Liver (tissue), 9 donors: ENCODE data around the gene ADORA2A. TPM values are rescaled to one million over a fixed set of nuclear protein-coding genes. Genes with fewer than 3 reads are reported as not detected.

Experiments
- DNase-seq: peaks from one replicate; pipeline ENCODE4 v3.0.0-alpha.2; 2017; ENCODE audit warnings: low spot score
- H3K27ac ChIP-seq, 2 donors: one replicate each; pipeline ENCODE4 v1.7.0; 2013; ENCODE audit warnings: inconsistent platforms in 2 of 2, low read length in 2 of 2, control low read depth in 1 of 2, low read depth in 1 of 2, mild to moderate bottlenecking in 1 of 2
- H3K27me3 ChIP-seq, 4 donors: one replicate each; pipeline versions ENCODE4 v1.6.1 to v1.7.0; 2013; ENCODE audit warnings: low read length in 3 of 4, inconsistent platforms in 1 of 4, mild to moderate bottlenecking in 1 of 4, moderate library complexity in 1 of 4; ENCODE audit not compliant: control insufficient read depth in 4 of 4, insufficient read depth in 4 of 4
- H3K36me3 ChIP-seq, 4 donors: one replicate each; pipeline versions ENCODE4 v1.6.1 to v1.7.0; 2013; ENCODE audit warnings: low read length in 3 of 4, mild to moderate bottlenecking in 3 of 4, low read depth in 1 of 4, moderate library complexity in 1 of 4; ENCODE audit not compliant: control insufficient read depth in 4 of 4, insufficient read depth in 3 of 4
- H3K4me1 ChIP-seq, 4 donors: one replicate each; pipeline versions ENCODE4 v1.6.1 to v1.7.0; 2013; ENCODE audit warnings: low read length in 3 of 4, mild to moderate bottlenecking in 3 of 4, moderate library complexity in 1 of 4; ENCODE audit not compliant: control insufficient read depth in 4 of 4, insufficient read depth in 4 of 4
- H3K4me3 ChIP-seq, 3 donors: one replicate each; pipeline versions ENCODE4 v1.6.1 to v1.7.0; 2013; ENCODE audit warnings: low read length in 3 of 3, control low read depth in 1 of 3, low read depth in 1 of 3, mild to moderate bottlenecking in 1 of 3
- H3K9ac ChIP-seq, 2 donors: one replicate each; pipeline ENCODE4 v1.7.0; 2013; ENCODE audit warnings: low read length in 2 of 2, mild to moderate bottlenecking in 2 of 2, moderate library complexity in 2 of 2, control low read depth in 1 of 2, low read depth in 1 of 2
- H3K9me3 ChIP-seq, 4 donors: one replicate each; pipeline versions ENCODE4 v1.6.1 to v1.7.0; 2013; ENCODE audit warnings: low read length in 3 of 4; ENCODE audit not compliant: control insufficient read depth in 4 of 4
- EGR1 ChIP-seq, 2 donors: IDR thresholded peaks; 2 replicates each; pipeline ENCODE4 v1.6.1; 2016 to 2018; ENCODE audit warnings: antibody characterized with exemption in 2 of 2, low read depth in 2 of 2
- FOXA2 ChIP-seq: IDR thresholded peaks from 2 replicates; pipeline ENCODE4 v1.6.1; 2016; ENCODE audit warnings: antibody characterized with exemption
- GABPA ChIP-seq, 2 donors: IDR thresholded peaks in 1 of 2; conservative IDR thresholded peaks in 1 of 2; 2 replicates each; pipeline ENCODE4 v1.6.1; 2016; ENCODE audit warnings: antibody characterized with exemption in 2 of 2, mild to moderate bottlenecking in 1 of 2, moderate library complexity in 1 of 2
- HNF4A ChIP-seq, 2 donors: conservative IDR thresholded peaks; 2 replicates each; pipeline ENCODE4 v1.6.1; 2016; ENCODE audit warnings: antibody characterized with exemption in 2 of 2, mild to moderate bottlenecking in 2 of 2
- HNF4G ChIP-seq: IDR thresholded peaks from 2 replicates; pipeline ENCODE4 v1.6.1; 2016; ENCODE audit warnings: antibody characterized with exemption
- JUND ChIP-seq, 2 donors: IDR thresholded peaks; 2 replicates each; pipeline ENCODE4 v1.6.1; 2016; ENCODE audit warnings: antibody characterized with exemption in 2 of 2
- NR2F2 ChIP-seq: IDR thresholded peaks from 2 replicates; pipeline ENCODE4 v1.6.1; 2016; ENCODE audit warnings: antibody characterized with exemption
- SP1 ChIP-seq: IDR thresholded peaks from 2 replicates; pipeline ENCODE4 v1.6.1; 2018; ENCODE audit warnings: antibody characterized with exemption, mild to moderate bottlenecking
- TAF1 ChIP-seq: conservative IDR thresholded peaks from 2 replicates; pipeline ENCODE4 v1.6.1; 2016; ENCODE audit warnings: antibody characterized with exemption, mild to moderate bottlenecking
- WGBS: extraction: QIAGEN DNeasy Blood & Tissue Kit; methylation state at CpG from one replicate; pipeline ENCODE4 v1.1.7; 2013; 5-methylcytosine and 5-hydroxymethylcytosine counted together
- polyA plus RNA-seq, 2 donors: library from polyadenylated mRNA; stranded (reverse) in 1 of 2; unstranded in 1 of 2; fragments of 200-250 nt in 1 of 2; fragments of >200 nt in 1 of 2; fragmentation: Nextera tagmentation in 1 of 2; extraction: Ambion mirVana in 1 of 2; gene quantifications; one replicate each; pipeline versions ENCODE4 v1.2.1 to v1.2.3, GENCODE V29; 2013 to 2015
- total RNA-seq, 2 donors: library from RNA; depleted of rRNA; stranded (reverse); fragments of >200 nt; gene quantifications; one replicate each; pipeline ENCODE4 v1.2.3, GENCODE V29; 2014
- TF ChIP-seq, protein P1 (sequence below): IDR thresholded peaks from 2 replicates; pipeline ENCODE4 v1.6.1; 2016; ENCODE audit warnings: antibody characterized with exemption, mild to moderate bottlenecking
- TF ChIP-seq, protein P2 (sequence below): fragments of 150-350 bp; IDR thresholded peaks from 2 replicates; pipeline ENCODE4 v1.5.1; 2017; ENCODE audit warnings: improper control_type of control experiment, low read depth, low read length; ENCODE audit not compliant: missing input control
- TF ChIP-seq, protein P3 (sequence below): IDR thresholded peaks from 2 replicates; pipeline ENCODE4 v1.6.1; 2016; ENCODE audit warnings: antibody characterized with exemption
- TF ChIP-seq, protein P4 (sequence below): IDR thresholded peaks from 2 replicates; pipeline ENCODE4 v1.6.1; 2016; ENCODE audit warnings: antibody characterized with exemption
- donor health status: healthy.
- donor health status: healthy.
- donor health status: healthy.
- donor health status: healthy.
- donor health status: healthy.

Gene ADORA2A
- total and polyA plus RNA-seq, 4 donors = 3.4 to 5.4 (median 3.9) TPM

DNA sequence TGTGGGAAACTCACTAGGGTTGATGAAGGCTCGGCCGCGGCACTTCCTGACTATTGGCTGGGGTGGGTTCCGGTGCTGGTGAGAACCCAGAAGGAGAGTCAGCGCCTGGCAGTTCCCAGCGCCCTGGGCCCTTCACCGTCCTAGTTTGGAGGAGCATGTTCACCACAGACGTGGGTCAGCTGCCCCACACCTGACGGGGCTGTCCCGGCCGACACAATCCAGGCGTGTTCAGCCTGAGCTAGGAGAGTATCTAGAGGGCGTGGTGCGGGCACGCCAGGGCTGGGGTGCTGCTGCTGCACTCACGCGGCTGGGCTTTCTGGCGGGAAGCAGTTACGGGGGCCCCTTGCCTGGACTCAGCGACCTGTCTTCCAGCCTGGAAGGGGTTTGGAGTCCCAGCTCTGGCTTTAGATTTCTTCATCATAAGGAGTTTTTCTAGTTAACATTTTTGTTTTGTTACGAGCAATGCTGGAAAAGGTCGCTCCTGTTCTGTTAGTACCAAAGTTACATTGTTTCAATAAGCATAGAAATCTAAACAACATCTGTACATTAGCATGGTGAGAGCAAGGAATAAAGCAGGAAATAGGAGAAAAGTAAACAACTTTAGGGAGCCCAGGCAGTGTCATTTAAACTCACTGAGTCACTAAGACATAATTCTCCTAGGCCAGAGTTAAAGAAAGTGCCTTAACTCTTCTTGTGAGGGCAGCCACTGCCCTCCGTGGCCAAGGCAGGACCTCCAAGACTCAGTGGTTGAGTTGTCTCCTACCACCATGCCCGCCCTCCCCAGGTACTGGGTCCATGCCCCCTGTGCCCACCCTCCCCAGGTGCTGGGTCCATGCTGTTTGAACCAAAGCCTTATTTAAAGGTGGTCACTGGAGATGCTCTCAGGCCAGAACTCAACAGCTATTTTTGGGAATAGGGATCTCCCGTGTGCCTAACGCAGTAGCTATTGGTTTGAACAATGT is 12.1 kb upstream of the ADORA2A start:
- Histone ChIP-seq H3K4me1 (peaks cover 0 to 3% (median under 1%) of the 10 kb centered on the region in 4 donors), H3K36me3 (peaks cover 0 to 46% (median 22%) of the 10 kb centered on the region in 4 donors), H3K9me3 (no peaks in the 10 kb centered on the region), H3K4me3 (no peak overlapping the region), H3K9ac (no peak overlapping the region), H3K27ac (no peak overlapping the region), H3K27me3 (no peaks in the 10 kb centered on the region)
- TF ChIP-seq GABPA (IDR thresholded peaks at IDR 0.05 in 1 of 2, conservative IDR thresholded peaks at IDR 0.05 in 1 of 2) (no peak), JUND (IDR thresholded peaks at IDR 0.05) (no peak), FOXA2 (no peak), NR2F2 (no peak), EGR1 (IDR thresholded peaks at IDR 0.05; ENCODE audit: low read depth in 2 of 2) (no peak), HNF4A (conservative IDR thresholded peaks at IDR 0.05) (no peak), SP1 (no peak), TAF1 (no peak), HNF4G (no peak)
- TF ChIP-seq, protein P1, sequence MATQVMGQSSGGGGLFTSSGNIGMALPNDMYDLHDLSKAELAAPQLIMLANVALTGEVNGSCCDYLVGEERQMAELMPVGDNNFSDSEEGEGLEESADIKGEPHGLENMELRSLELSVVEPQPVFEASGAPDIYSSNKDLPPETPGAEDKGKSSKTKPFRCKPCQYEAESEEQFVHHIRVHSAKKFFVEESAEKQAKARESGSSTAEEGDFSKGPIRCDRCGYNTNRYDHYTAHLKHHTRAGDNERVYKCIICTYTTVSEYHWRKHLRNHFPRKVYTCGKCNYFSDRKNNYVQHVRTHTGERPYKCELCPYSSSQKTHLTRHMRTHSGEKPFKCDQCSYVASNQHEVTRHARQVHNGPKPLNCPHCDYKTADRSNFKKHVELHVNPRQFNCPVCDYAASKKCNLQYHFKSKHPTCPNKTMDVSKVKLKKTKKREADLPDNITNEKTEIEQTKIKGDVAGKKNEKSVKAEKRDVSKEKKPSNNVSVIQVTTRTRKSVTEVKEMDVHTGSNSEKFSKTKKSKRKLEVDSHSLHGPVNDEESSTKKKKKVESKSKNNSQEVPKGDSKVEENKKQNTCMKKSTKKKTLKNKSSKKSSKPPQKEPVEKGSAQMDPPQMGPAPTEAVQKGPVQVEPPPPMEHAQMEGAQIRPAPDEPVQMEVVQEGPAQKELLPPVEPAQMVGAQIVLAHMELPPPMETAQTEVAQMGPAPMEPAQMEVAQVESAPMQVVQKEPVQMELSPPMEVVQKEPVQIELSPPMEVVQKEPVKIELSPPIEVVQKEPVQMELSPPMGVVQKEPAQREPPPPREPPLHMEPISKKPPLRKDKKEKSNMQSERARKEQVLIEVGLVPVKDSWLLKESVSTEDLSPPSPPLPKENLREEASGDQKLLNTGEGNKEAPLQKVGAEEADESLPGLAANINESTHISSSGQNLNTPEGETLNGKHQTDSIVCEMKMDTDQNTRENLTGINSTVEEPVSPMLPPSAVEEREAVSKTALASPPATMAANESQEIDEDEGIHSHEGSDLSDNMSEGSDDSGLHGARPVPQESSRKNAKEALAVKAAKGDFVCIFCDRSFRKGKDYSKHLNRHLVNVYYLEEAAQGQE = no peak
- TF ChIP-seq, protein P2, sequence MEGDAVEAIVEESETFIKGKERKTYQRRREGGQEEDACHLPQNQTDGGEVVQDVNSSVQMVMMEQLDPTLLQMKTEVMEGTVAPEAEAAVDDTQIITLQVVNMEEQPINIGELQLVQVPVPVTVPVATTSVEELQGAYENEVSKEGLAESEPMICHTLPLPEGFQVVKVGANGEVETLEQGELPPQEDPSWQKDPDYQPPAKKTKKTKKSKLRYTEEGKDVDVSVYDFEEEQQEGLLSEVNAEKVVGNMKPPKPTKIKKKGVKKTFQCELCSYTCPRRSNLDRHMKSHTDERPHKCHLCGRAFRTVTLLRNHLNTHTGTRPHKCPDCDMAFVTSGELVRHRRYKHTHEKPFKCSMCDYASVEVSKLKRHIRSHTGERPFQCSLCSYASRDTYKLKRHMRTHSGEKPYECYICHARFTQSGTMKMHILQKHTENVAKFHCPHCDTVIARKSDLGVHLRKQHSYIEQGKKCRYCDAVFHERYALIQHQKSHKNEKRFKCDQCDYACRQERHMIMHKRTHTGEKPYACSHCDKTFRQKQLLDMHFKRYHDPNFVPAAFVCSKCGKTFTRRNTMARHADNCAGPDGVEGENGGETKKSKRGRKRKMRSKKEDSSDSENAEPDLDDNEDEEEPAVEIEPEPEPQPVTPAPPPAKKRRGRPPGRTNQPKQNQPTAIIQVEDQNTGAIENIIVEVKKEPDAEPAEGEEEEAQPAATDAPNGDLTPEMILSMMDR = no peak
- TF ChIP-seq, protein P3, sequence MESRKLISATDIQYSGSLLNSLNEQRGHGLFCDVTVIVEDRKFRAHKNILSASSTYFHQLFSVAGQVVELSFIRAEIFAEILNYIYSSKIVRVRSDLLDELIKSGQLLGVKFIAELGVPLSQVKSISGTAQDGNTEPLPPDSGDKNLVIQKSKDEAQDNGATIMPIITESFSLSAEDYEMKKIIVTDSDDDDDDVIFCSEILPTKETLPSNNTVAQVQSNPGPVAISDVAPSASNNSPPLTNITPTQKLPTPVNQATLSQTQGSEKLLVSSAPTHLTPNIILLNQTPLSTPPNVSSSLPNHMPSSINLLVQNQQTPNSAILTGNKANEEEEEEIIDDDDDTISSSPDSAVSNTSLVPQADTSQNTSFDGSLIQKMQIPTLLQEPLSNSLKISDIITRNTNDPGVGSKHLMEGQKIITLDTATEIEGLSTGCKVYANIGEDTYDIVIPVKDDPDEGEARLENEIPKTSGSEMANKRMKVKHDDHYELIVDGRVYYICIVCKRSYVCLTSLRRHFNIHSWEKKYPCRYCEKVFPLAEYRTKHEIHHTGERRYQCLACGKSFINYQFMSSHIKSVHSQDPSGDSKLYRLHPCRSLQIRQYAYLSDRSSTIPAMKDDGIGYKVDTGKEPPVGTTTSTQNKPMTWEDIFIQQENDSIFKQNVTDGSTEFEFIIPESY = no peak
- TF ChIP-seq, protein P4, sequence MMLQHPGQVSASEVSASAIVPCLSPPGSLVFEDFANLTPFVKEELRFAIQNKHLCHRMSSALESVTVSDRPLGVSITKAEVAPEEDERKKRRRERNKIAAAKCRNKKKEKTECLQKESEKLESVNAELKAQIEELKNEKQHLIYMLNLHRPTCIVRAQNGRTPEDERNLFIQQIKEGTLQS = no peak
- no peak for DNase-seq
- 89% methylated on average over 26 of the region's 26 CpGs for WGBS

DNA sequence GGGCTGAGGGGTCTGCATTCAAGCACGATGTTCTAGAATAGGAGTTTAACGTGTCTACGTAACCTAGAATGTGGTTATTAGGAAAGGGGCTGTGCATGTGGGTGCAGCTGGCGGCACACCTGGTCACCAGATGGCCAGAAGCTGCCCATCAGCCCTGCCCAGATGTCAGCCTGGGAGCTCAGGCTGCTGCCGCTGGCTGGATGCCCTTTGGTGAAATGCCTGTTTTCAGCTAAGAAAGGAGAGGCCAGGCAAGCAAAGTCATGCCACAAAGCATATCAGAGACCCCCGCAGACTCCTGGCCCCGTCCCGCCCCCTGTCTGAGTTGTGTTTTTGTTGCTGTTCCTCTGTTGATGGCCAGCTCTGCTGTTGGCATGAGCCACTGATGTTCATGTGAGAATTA is 11.3 kb upstream of the ADORA2A start:
- 97% methylated on average over 8 of the region's 8 CpGs for WGBS
- H3K4me3 ChIP-seq = no peak overlapping the region
- H3K9me3 ChIP-seq = no peaks in the 10 kb centered on the region
- DNase-seq = no peak
- H3K27me3 ChIP-seq = no peaks in the 10 kb centered on the region
- no peak overlapping the region for H3K9ac ChIP-seq
- TF ChIP-seq, protein P3 = no peak
- TF ChIP-seq NR2F2 = no peak
- peaks cover 0 to 46% (median 22%) of the 10 kb centered on the region in 4 donors for H3K36me3 ChIP-seq
- no peak overlapping the region for H3K27ac ChIP-seq
- peaks cover 0 to 3% (median 3%) of the 10 kb centered on the region in 4 donors for H3K4me1 ChIP-seq
